Kidney tubule cell (primary cell): Measurements from ENCODE around the gene TMEM186.
"Not testable (repeated sequence)": the region's sequence is repeated elsewhere in the genome, so short reads cannot be mapped to it uniquely, and the experiment has no call there.

ENCODE experiments used
- DNase-seq: peaks from one replicate; pipeline ENCODE4 v3.0.0-alpha.2; 2018; ENCODE audit warnings: low spot score

The TMEM186 gene

GRCh38 chr16:8812162-8812843, 14.9 kb upstream of the TMEM186 start:
- no peak for DNase-seq

- no peak for DNase-seq
Measured at GRCh38 chr16:8808613-8809353, 11.3 kb upstream of the TMEM186 start.

- no peak for DNase-seq
Measured at GRCh38 chr16:8808009-8808408, 10.6 kb upstream of the TMEM186 start.

- no peak for DNase-seq
Measured at GRCh38 chr16:8807189-8807588, 9.8 kb upstream of the TMEM186 start.

- no peak for DNase-seq
Measured at GRCh38 chr16:8806272-8806983, 9.0 kb upstream of the TMEM186 start.

- DNase-seq, result no peak
Measured at GRCh38 chr16:8804313-8804712, 6.9 kb upstream of the TMEM186 start.

GRCh38 chr16:8803733-8804132, 6.3 kb upstream of the TMEM186 start:
- DNase-seq, result not testable (repeated sequence)

- DNase-seq, result no peak
Measured at GRCh38 chr16:8801701-8802100, 4.3 kb upstream of the TMEM186 start.

- DNase-seq, result no peak
Measured at GRCh38 chr16:8798535-8799157, 1.2 kb upstream of the TMEM186 start.

- DNase-seq, result peak; percentile 48
Measured at GRCh38 chr16:8798174-8798527, 712 bp upstream of the TMEM186 start.

- DNase-seq, result no peak
Measured at GRCh38 chr16:8796469-8797363, 723 bp downstream of the TMEM186 start.

- DNase-seq, result no peak
Measured at GRCh38 chr16:8795818-8796217, 1.6 kb downstream of the TMEM186 start.

GRCh38 chr16:8795091-8795490, 2.3 kb downstream of the TMEM186 start:
- peak; percentile 43 for DNase-seq

- no peak for DNase-seq
Measured at GRCh38 chr16:8788578-8789172, 8.8 kb downstream of the TMEM186 start.

- not testable (repeated sequence) for DNase-seq
Measured at GRCh38 chr16:8786316-8786715, 11.1 kb downstream of the TMEM186 start.

GRCh38 chr16:8785408-8785807, 12.0 kb downstream of the TMEM186 start:
- no peak for DNase-seq

GRCh38 chr16:8782673-8783072, 14.8 kb downstream of the TMEM186 start:
- no peak for DNase-seq

- DNase-seq, result no peak
Measured at GRCh38 chr16:8781797-8782196, 15.6 kb downstream of the TMEM186 start.

- DNase-seq, result no peak
Measured at GRCh38 chr16:8777217-8777616, 20.2 kb downstream of the TMEM186 start.

- no peak for DNase-seq
Measured at GRCh38 chr16:8776129-8776584, 21.3 kb downstream of the TMEM186 start.

GRCh38 chr16:8775359-8775758, 22.1 kb downstream of the TMEM186 start:
- DNase-seq, result no peak
